OCI-LY7 (cell line): ENCODE results near the gene CHMP1A.

Source experiments
- EZH2phosphoT487 ChIP-seq: fragments of 200-600 bp; sonication (generic); IDR thresholded peaks from 2 replicates; pipeline ENCODE4 v1.6.1; 2018; ENCODE audit warnings: low read depth, borderline replicate concordance, mild to moderate bottlenecking, mixed run types, antibody characterized with exemption, low read length, moderate library complexity, mixed read lengths
- TF ChIP-seq, protein P1 (sequence below): fragments of 200-600 bp; sonication (generic); conservative IDR thresholded peaks from 2 replicates; pipeline ENCODE4 v1.5.1; 2014; ENCODE audit warnings: mild to moderate bottlenecking, antibody characterized with exemption, low read length, moderate library complexity, mixed read lengths

DNA sequence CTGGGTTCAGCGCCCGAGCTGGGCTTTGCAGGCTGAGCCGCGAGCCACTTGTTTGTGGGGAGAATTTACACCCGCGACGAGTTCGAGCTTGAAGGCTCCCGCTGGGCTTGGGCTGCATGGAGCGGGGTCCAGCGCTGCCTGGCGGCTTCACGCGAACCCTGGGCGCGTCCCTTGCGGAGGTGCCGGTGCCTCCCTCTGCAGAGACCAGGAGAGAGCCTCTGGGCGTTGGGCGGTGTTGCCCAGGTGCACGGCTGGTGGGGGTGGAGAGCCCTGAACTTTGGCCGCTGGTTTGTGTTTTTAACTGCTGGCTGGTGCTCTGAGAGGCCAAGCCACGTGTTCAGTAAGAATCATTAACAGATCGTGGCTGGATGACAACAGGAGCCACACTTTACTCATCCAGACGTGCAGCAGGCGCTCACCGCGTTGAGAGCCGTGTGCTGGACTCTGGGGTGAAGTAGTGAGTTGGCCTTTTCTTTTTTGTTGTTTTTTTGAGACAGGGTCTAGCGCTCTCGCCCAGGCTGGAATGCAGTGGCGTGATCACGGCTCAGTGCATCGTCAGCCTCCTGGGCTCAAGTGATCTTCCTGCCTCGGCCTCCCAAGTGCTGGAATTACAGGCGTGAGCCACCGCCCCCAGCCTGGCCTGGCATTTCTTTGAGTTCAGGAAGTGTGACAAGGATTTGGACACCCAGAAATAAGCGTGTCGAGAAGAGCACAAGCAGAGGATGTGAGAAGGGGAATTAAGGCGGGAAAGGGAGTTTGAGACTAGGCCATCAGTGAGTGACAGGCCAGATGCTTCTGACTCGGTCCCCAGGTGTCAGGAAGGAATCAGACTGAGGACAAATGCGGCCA lies 29.8 kb upstream of the CHMP1A start:
- TF ChIP-seq, protein P1, sequence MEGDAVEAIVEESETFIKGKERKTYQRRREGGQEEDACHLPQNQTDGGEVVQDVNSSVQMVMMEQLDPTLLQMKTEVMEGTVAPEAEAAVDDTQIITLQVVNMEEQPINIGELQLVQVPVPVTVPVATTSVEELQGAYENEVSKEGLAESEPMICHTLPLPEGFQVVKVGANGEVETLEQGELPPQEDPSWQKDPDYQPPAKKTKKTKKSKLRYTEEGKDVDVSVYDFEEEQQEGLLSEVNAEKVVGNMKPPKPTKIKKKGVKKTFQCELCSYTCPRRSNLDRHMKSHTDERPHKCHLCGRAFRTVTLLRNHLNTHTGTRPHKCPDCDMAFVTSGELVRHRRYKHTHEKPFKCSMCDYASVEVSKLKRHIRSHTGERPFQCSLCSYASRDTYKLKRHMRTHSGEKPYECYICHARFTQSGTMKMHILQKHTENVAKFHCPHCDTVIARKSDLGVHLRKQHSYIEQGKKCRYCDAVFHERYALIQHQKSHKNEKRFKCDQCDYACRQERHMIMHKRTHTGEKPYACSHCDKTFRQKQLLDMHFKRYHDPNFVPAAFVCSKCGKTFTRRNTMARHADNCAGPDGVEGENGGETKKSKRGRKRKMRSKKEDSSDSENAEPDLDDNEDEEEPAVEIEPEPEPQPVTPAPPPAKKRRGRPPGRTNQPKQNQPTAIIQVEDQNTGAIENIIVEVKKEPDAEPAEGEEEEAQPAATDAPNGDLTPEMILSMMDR: no peak
- TF ChIP-seq EZH2phosphoT487: no peak
